GM12878 (cell line): ENCODE results near the gene ABRACL. TPM values are rescaled to one million over a fixed set of nuclear protein-coding genes. Genes with fewer than 3 reads are reported as not detected.

Experiments used
- BRCA1 ChIP-seq: IDR thresholded peaks from 2 replicates; pipeline ENCODE4 v1.6.1; 2011; ENCODE audit warnings: low read depth, low read length, improper control_type of control experiment
- CBFB ChIP-seq: IDR thresholded peaks from 2 replicates; pipeline ENCODE4 v1.6.1; 2016; ENCODE audit warnings: antibody characterized with exemption, low read depth
- HDAC2 ChIP-seq: fragments of 200-600 bp; sonication (generic); IDR thresholded peaks from 2 replicates; pipeline ENCODE4 v1.6.1; 2017
- KAT2A ChIP-seq: conservative IDR thresholded peaks from 2 replicates; pipeline ENCODE4 v1.6.1; 2011; ENCODE audit warnings: low read depth, low read length; ENCODE audit not compliant: control insufficient read depth
- MXI1 ChIP-seq: fragments of 150-350 bp; IDR thresholded peaks from 2 replicates; pipeline ENCODE4 v1.6.1; 2011; ENCODE audit warnings: low read depth, mild to moderate bottlenecking, inconsistent platforms, low read length, improper control_type of control experiment
- NFYA ChIP-seq: IDR thresholded peaks from 2 replicates; pipeline ENCODE4 v1.6.1; 2011; ENCODE audit warnings: low read depth, mild to moderate bottlenecking, low read length, improper control_type of control experiment, borderline replicate concordance
- POLR2A ChIP-seq: IDR thresholded peaks from 2 replicates; pipeline ENCODE4 v1.6.1; 2011; ENCODE audit warnings: low read depth, mild to moderate bottlenecking, low read length
- RFX5 ChIP-seq: IDR thresholded peaks from 2 replicates; pipeline ENCODE4 v1.6.1; 2011; ENCODE audit warnings: low read depth, low read length, improper control_type of control experiment
- TCF12 ChIP-seq: IDR thresholded peaks from 2 replicates; pipeline ENCODE4 v1.6.1; 2011; ENCODE audit warnings: low read depth, mild to moderate bottlenecking, low read length
- ZNF217 ChIP-seq: fragments of 450-650 bp; IDR thresholded peaks from 2 replicates; pipeline ENCODE4 v1.6.1; 2017; ENCODE audit warnings: antibody characterized with exemption, mild to moderate bottlenecking
- polyA plus RNA-seq, 11 experiments: library from polyadenylated mRNA; depleted of rRNA in 4 of 11; unstranded in 6 of 11; stranded (reverse) in 5 of 11; fragments of >200 nt; fragmentation: Nextera tagmentation in 4 of 11; fragmentation: Illumina TruSeq in 1 of 11; extraction: Ambion mirVana in 4 of 11; extraction: Trizol in 1 of 11; gene quantifications; 1 replicate in 1 of 11; 2 replicates in 10 of 11; pipeline versions ENCODE4 v1.2.1 to v1.2.3, GENCODE V29; 2011 to 2016; ENCODE audit warnings: inconsistent platforms in 2 of 11, missing spikeins in 2 of 11, low read depth in 1 of 11
- total RNA-seq, 4 experiments: library from RNA; depleted of rRNA in 3 of 4; stranded (reverse); fragments of >200 nt in 3 of 4; fragmentation: Illumina TruSeq in 1 of 4; extraction: Trizol in 1 of 4; gene quantifications; 2 replicates each; pipeline versions ENCODE4 v1.2.1 to v1.2.3, GENCODE V29; 2013 to 2021
- TF ChIP-seq, protein P1 (sequence below), 3 experiments: IDR thresholded peaks in 2 of 3; conservative IDR thresholded peaks in 1 of 3; 2 replicates each; pipeline ENCODE4 v1.5.1; 2011; ENCODE audit warnings: low read depth in 3 of 3, low read length in 3 of 3, mild to moderate bottlenecking in 3 of 3, control low read depth in 2 of 3, moderate library complexity in 2 of 3, inconsistent platforms in 1 of 3, mixed read lengths in 1 of 3; ENCODE audit not compliant: control insufficient read depth in 2 of 3, insufficient read depth in 1 of 3; ENCODE audit errors: extremely low read depth in 1 of 3
- TF ChIP-seq, protein P2 (sequence below): fragments of 450-650 bp; IDR thresholded peaks from 2 replicates; pipeline ENCODE4 v1.6.1; 2016; ENCODE audit warnings: mild to moderate bottlenecking
- TF ChIP-seq, protein P3 (sequence below): fragments of 450-650 bp; conservative IDR thresholded peaks from 2 replicates; pipeline ENCODE4 v1.6.1; 2017; ENCODE audit warnings: mild to moderate bottlenecking, moderate library complexity
- TF ChIP-seq, protein P4 (sequence below): fragments of 450-650 bp; IDR thresholded peaks from 2 replicates; pipeline ENCODE4 v1.6.1; 2014; ENCODE audit warnings: mild to moderate bottlenecking

The ABRACL gene
- total and polyA plus RNA-seq, 10 of the 15 experiments (the other 5 are each of a cell fraction or from before 2014, with no cell fraction given): 111 to 647 (median 192) TPM

DNA sequence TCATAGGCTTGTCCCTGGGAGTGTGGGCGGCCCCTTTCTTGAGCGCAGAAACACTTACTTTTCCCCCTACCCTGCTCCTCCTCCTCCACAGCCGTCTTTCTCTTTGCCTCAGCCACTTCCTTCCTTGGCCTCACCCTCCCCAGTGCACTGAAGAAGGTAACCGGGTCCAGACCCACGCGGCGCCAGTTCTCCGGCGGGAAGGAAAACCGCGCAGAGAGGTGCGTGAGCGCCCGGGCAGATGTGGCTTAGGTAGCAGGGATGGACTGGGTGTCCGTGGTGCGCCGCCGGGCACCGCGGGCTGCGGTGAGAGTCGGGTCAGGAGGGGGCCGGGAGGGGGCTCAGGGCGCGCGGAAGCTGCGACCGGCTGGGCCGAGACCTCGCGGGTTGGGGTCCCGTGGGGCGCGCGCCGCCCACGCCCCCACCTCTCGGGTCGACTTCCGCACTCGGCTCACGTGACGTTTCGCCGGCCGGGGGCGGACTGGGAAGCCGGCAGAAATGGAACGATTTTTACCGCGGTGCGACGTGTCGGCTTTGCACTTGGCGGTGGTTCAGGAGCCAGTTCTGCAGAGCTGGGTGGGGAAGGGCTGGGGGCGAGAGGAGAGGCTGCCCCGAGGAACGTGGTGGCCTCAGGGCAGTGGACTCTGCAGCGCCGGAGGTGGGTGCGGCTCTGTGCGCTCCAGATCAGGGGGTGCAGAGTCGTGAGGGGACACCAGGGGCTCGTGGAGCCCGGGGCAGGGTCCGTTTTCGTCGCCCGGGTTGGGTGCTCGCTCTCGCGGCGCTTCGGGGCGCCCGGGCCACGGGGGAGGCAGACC lies at the start of gene ABRACL (continued):
- TF ChIP-seq, protein P1, sequence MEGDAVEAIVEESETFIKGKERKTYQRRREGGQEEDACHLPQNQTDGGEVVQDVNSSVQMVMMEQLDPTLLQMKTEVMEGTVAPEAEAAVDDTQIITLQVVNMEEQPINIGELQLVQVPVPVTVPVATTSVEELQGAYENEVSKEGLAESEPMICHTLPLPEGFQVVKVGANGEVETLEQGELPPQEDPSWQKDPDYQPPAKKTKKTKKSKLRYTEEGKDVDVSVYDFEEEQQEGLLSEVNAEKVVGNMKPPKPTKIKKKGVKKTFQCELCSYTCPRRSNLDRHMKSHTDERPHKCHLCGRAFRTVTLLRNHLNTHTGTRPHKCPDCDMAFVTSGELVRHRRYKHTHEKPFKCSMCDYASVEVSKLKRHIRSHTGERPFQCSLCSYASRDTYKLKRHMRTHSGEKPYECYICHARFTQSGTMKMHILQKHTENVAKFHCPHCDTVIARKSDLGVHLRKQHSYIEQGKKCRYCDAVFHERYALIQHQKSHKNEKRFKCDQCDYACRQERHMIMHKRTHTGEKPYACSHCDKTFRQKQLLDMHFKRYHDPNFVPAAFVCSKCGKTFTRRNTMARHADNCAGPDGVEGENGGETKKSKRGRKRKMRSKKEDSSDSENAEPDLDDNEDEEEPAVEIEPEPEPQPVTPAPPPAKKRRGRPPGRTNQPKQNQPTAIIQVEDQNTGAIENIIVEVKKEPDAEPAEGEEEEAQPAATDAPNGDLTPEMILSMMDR (IDR thresholded peaks at IDR 0.05 in 2 of 3, conservative IDR thresholded peaks at IDR 0.05 in 1 of 3; ENCODE audit: control insufficient read depth in 2 of 3, extremely low read depth in 1 of 3, insufficient read depth in 1 of 3, low read depth in 3 of 3, low read length in 3 of 3): no peak
- TF ChIP-seq BRCA1 (no peak), MXI1 (no peak), RFX5 (no peak), CBFB (peak; percentile 53; the same call in 1 of the 2 replicates), ZNF217 (no peak), POLR2A (peak; percentile 93), TCF12 (no peak), KAT2A (no peak), HDAC2 (no peak), NFYA (no peak)
- TF ChIP-seq, protein P2, sequence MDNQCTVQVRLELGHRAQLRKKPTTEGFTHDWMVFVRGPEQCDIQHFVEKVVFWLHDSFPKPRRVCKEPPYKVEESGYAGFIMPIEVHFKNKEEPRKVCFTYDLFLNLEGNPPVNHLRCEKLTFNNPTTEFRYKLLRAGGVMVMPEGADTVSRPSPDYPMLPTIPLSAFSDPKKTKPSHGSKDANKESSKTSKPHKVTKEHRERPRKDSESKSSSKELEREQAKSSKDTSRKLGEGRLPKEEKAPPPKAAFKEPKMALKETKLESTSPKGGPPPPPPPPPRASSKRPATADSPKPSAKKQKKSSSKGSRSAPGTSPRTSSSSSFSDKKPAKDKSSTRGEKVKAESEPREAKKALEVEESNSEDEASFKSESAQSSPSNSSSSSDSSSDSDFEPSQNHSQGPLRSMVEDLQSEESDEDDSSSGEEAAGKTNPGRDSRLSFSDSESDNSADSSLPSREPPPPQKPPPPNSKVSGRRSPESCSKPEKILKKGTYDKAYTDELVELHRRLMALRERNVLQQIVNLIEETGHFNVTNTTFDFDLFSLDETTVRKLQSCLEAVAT: peak; percentile 73
- TF ChIP-seq, protein P3, sequence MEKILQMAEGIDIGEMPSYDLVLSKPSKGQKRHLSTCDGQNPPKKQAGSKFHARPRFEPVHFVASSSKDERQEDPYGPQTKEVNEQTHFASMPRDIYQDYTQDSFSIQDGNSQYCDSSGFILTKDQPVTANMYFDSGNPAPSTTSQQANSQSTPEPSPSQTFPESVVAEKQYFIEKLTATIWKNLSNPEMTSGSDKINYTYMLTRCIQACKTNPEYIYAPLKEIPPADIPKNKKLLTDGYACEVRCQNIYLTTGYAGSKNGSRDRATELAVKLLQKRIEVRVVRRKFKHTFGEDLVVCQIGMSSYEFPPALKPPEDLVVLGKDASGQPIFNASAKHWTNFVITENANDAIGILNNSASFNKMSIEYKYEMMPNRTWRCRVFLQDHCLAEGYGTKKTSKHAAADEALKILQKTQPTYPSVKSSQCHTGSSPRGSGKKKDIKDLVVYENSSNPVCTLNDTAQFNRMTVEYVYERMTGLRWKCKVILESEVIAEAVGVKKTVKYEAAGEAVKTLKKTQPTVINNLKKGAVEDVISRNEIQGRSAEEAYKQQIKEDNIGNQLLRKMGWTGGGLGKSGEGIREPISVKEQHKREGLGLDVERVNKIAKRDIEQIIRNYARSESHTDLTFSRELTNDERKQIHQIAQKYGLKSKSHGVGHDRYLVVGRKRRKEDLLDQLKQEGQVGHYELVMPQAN: no peak; the same call in none of the 2 replicates
- TF ChIP-seq, protein P4, sequence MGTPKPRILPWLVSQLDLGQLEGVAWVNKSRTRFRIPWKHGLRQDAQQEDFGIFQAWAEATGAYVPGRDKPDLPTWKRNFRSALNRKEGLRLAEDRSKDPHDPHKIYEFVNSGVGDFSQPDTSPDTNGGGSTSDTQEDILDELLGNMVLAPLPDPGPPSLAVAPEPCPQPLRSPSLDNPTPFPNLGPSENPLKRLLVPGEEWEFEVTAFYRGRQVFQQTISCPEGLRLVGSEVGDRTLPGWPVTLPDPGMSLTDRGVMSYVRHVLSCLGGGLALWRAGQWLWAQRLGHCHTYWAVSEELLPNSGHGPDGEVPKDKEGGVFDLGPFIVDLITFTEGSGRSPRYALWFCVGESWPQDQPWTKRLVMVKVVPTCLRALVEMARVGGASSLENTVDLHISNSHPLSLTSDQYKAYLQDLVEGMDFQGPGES: no peak
